Activated naive CD8-positive, alpha-beta T cell (primary cell): Measurements from ENCODE around the gene RTN4.
A peak's percentile ranks its signal among the peaks of the same experiment; 100 is the strongest.
"Not testable (repeated sequence)": the region's sequence is repeated elsewhere in the genome, so short reads cannot be mapped to it uniquely, and the experiment has no call there.

Experiments
- H3K27ac Mint-ChIP-seq: one replicate; pipeline ENCODE4 v1.8.0; 2021; ENCODE audit warnings: mixed read lengths
- H3K27me3 Mint-ChIP-seq: one replicate; pipeline ENCODE4 v1.8.0; 2021; ENCODE audit warnings: mixed read lengths
- H3K36me3 Mint-ChIP-seq: one replicate; pipeline ENCODE4 v1.8.0; 2021; ENCODE audit warnings: mixed read lengths
- H3K4me1 Mint-ChIP-seq: one replicate; pipeline ENCODE4 v1.8.0; 2021; ENCODE audit warnings: low read depth, mixed read lengths
- H3K4me3 Mint-ChIP-seq: one replicate; pipeline ENCODE4 v1.8.0; 2021; ENCODE audit warnings: mild to moderate bottlenecking, mixed read lengths
- H3K9me3 Mint-ChIP-seq: one replicate; pipeline ENCODE4 v1.8.0; 2021; ENCODE audit warnings: low read depth, mixed read lengths

The RTN4 gene

GRCh38 chr2:55050100-55050994 lies at the start of gene RTN4:
Gene RTN4 (minus strand): TSS chr2:55050451. CDS start chr2:55050300, 151 bp downstream.
- Mint-ChIP-seq H3K4me3 (peak within 1 kb of the TSS; percentile 100), H3K27me3 (no peaks in the 10 kb centered on the region), H3K9me3 (no peaks in the 10 kb centered on the region), H3K36me3 (peaks cover under 1% of the 10 kb centered on the region), H3K4me1 (peaks cover 73% of the 10 kb centered on the region), H3K27ac (peak within 1 kb of the TSS; percentile 100)

GRCh38 chr2:55099493-55099877 lies 49.2 kb upstream of the RTN4 start:
- no peaks in the 10 kb centered on the region for H3K27me3 Mint-ChIP-seq
- H3K4me3 Mint-ChIP-seq = no peak overlapping the region
- H3K27ac Mint-ChIP-seq = no peak overlapping the region
- no peaks in the 10 kb centered on the region for H3K36me3 Mint-ChIP-seq
- peaks cover 12% of the 10 kb centered on the region for H3K4me1 Mint-ChIP-seq
- no peaks in the 10 kb centered on the region for H3K9me3 Mint-ChIP-seq

- H3K36me3 Mint-ChIP-seq = no peaks in the 10 kb centered on the region
- H3K4me1 Mint-ChIP-seq = peaks cover 15% of the 10 kb centered on the region
Observed at GRCh38 chr2:55097461-55098410, 47.5 kb upstream of the RTN4 start.

GRCh38 chr2:55097082-55097460 lies 46.8 kb upstream of the RTN4 start:
- Mint-ChIP-seq H3K4me1 (peaks cover 18% of the 10 kb centered on the region), H3K27ac (no peak overlapping the region), H3K4me3 (no peak overlapping the region), H3K36me3 (no peaks in the 10 kb centered on the region), H3K9me3 (no peaks in the 10 kb centered on the region), H3K27me3 (no peaks in the 10 kb centered on the region)

More at GRCh38 chr2:55097461-55098410, 47.5 kb upstream of the RTN4 start:
- Mint-ChIP-seq H3K27ac (no peak overlapping the region), H3K27me3 (no peaks in the 10 kb centered on the region), H3K9me3 (no peaks in the 10 kb centered on the region), H3K4me3 (no peak overlapping the region)

- Mint-ChIP-seq H3K9me3 (no peaks in the 10 kb centered on the region), H3K27me3 (no peaks in the 10 kb centered on the region), H3K4me3 (no peak overlapping the region), H3K4me1 (peaks cover 19% of the 10 kb centered on the region), H3K36me3 (no peaks in the 10 kb centered on the region), H3K27ac (no peak overlapping the region)
Observed at GRCh38 chr2:55096586-55096985, 46.3 kb upstream of the RTN4 start.

- H3K27ac Mint-ChIP-seq = no peak overlapping the region
- no peaks in the 10 kb centered on the region for H3K27me3 Mint-ChIP-seq
- peaks cover 3% of the 10 kb centered on the region for H3K36me3 Mint-ChIP-seq
- no peak overlapping the region for H3K4me3 Mint-ChIP-seq
- no peaks in the 10 kb centered on the region for H3K9me3 Mint-ChIP-seq
- peaks cover 8% of the 10 kb centered on the region for H3K4me1 Mint-ChIP-seq
Observed at GRCh38 chr2:55093381-55093780, 43.1 kb upstream of the RTN4 start.

GRCh38 chr2:55092439-55092838 lies 42.2 kb upstream of the RTN4 start:
- peaks cover 8% of the 10 kb centered on the region for H3K4me1 Mint-ChIP-seq
- no peak overlapping the region for H3K4me3 Mint-ChIP-seq
- H3K27me3 Mint-ChIP-seq = no peaks in the 10 kb centered on the region
- H3K36me3 Mint-ChIP-seq = peaks cover 3% of the 10 kb centered on the region
- H3K9me3 Mint-ChIP-seq = no peaks in the 10 kb centered on the region
- no peak overlapping the region for H3K27ac Mint-ChIP-seq

- not testable (repeated sequence) for H3K27me3 Mint-ChIP-seq, H3K4me1 Mint-ChIP-seq, H3K36me3 Mint-ChIP-seq, H3K9me3 Mint-ChIP-seq, H3K4me3 Mint-ChIP-seq, H3K27ac Mint-ChIP-seq
Observed at GRCh38 chr2:55091681-55092080, 41.4 kb upstream of the RTN4 start.

GRCh38 chr2:55090702-55091101 lies 40.5 kb upstream of the RTN4 start:
- Mint-ChIP-seq H3K36me3 (peaks cover 3% of the 10 kb centered on the region), H3K4me3 (no peak overlapping the region), H3K4me1 (peaks cover 8% of the 10 kb centered on the region), H3K27ac (no peak overlapping the region), H3K27me3 (no peaks in the 10 kb centered on the region), H3K9me3 (no peaks in the 10 kb centered on the region)

- Mint-ChIP-seq H3K27me3 (no peaks in the 10 kb centered on the region), H3K4me1 (peaks cover 8% of the 10 kb centered on the region), H3K9me3 (no peaks in the 10 kb centered on the region), H3K27ac (no peak overlapping the region), H3K36me3 (peaks cover 3% of the 10 kb centered on the region), H3K4me3 (no peak overlapping the region)
Observed at GRCh38 chr2:55089726-55090125, 39.5 kb upstream of the RTN4 start.

GRCh38 chr2:55088400-55088799 lies 38.1 kb upstream of the RTN4 start:
- H3K36me3 Mint-ChIP-seq = peaks cover 3% of the 10 kb centered on the region
- no peak overlapping the region for H3K4me3 Mint-ChIP-seq
- peaks cover 8% of the 10 kb centered on the region for H3K4me1 Mint-ChIP-seq
- no peaks in the 10 kb centered on the region for H3K9me3 Mint-ChIP-seq
- no peaks in the 10 kb centered on the region for H3K27me3 Mint-ChIP-seq
- no peak overlapping the region for H3K27ac Mint-ChIP-seq

- H3K4me1 Mint-ChIP-seq = peaks cover 7% of the 10 kb centered on the region
- H3K27me3 Mint-ChIP-seq = no peaks in the 10 kb centered on the region
- H3K27ac Mint-ChIP-seq = no peak overlapping the region
- H3K36me3 Mint-ChIP-seq = peaks cover 3% of the 10 kb centered on the region
- no peaks in the 10 kb centered on the region for H3K9me3 Mint-ChIP-seq
- no peak overlapping the region for H3K4me3 Mint-ChIP-seq
Observed at GRCh38 chr2:55087936-55088335, 37.7 kb upstream of the RTN4 start.

GRCh38 chr2:55087501-55087900 lies 37.2 kb upstream of the RTN4 start:
- no peak overlapping the region for H3K4me3 Mint-ChIP-seq
- H3K9me3 Mint-ChIP-seq = no peaks in the 10 kb centered on the region
- H3K4me1 Mint-ChIP-seq = peaks cover 4% of the 10 kb centered on the region
- H3K27me3 Mint-ChIP-seq = no peaks in the 10 kb centered on the region
- H3K36me3 Mint-ChIP-seq = peaks cover 3% of the 10 kb centered on the region
- no peak overlapping the region for H3K27ac Mint-ChIP-seq

- no peaks in the 10 kb centered on the region for H3K36me3 Mint-ChIP-seq
- H3K27me3 Mint-ChIP-seq = no peaks in the 10 kb centered on the region
- no peaks in the 10 kb centered on the region for H3K4me1 Mint-ChIP-seq
- no peak overlapping the region for H3K27ac Mint-ChIP-seq
- no peak overlapping the region for H3K4me3 Mint-ChIP-seq
- peaks cover 2% of the 10 kb centered on the region for H3K9me3 Mint-ChIP-seq
Observed at GRCh38 chr2:55085113-55086040, 35.1 kb upstream of the RTN4 start.
